ENCODE data around the gene CSTPP1.

DNA sequence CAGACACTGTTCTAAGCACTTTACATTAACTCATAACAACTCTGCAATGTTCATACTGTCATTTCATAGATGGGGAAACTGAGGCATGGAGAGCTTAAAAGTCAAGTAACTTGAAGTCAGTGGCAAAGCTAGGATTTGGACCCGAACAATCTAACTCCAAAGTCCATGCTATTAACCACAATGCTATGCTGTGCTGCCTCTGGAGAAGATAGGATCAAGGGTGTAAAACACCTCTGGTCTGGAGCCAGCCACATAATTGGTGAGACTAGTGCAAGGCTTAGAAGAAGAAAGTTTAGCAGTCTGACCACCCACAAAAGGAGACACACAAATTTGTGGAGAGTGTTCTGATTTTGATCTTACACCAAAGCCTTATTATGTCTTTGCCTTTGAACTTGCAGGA is 196.4 kb downstream of the CSTPP1 start:
- TF ChIP-seq CTCF (IDR thresholded peaks at IDR 0.05; ENCODE audit: insufficient read depth, low read depth, low read length) = no peak
- no peak for TF ChIP-seq EZH2 (IDR thresholded peaks at IDR 0.05; ENCODE audit: insufficient read depth, low read length)
